ENCODE measurements around the gene PDZK1.

GRCh38 chr1:145701306-145701862 is 5.8 kb downstream of the PDZK1 start:
- TF ChIP-seq POLR2AphosphoS5 (IDR thresholded peaks at IDR 0.05; ENCODE audit: low read depth, low read length) (no peak), TAF1 (IDR thresholded peaks at IDR 0.05; ENCODE audit: low read depth, low read length) (no peak), POLR2A (IDR thresholded peaks at IDR 0.05; ENCODE audit: low read depth, low read length) (no peak), PAX5 (IDR thresholded peaks at IDR 0.05; ENCODE audit: insufficient read depth, low read length, severe bottlenecking) (no peak), SPI1 (IDR thresholded peaks at IDR 0.05; ENCODE audit: low read depth, low read length) (no peak), POU2F2 (IDR thresholded peaks at IDR 0.05; ENCODE audit: low read depth, low read length) (no peak)

All from GM12891 (cell line).